NCI-H774 (cell line): Measurements from ENCODE around the gene MYBPC1.
"Not testable (repeated sequence)": the region's sequence is repeated elsewhere in the genome, so short reads cannot be mapped to it uniquely, and the experiment has no call there.

Source experiments
- DNase-seq: peaks from one replicate; lab custom pipeline; 2025; lab: John Stamatoyannopoulos, UW

Gene MYBPC1

GRCh38 chr12:101734482-101734881, 139.7 kb downstream of the MYBPC1 start:
- not testable (repeated sequence) for DNase-seq
